RWPE1 (cell line): ENCODE data around the gene GRIK4.

Source experiments
- CTCF ChIA-PET: fragments of 350-600 bp; sonication (Branson Sonifier 250); formaldehyde crosslinking; extraction: SDS; loops from one replicate; lab custom pipeline; 2021; lab: Yijun Ruan, JAX
- POLR2A ChIA-PET: fragments of 400-600 bp; formaldehyde crosslinking; extraction: SDS; loops from one replicate; lab custom pipeline; 2020; ENCODE audit warnings: antibody characterized with exemption; ENCODE audit not compliant: low non-redundant PET; lab: Yijun Ruan, JAX
- DNase-seq: peaks from one replicate; pipeline ENCODE4 v3.0.0; 2012; ENCODE audit warnings: low spot score
- H3K27ac ChIP-seq: fragments of 450-650 bp; 2 replicates; pipeline ENCODE4 v1.5.1; 2017
- TF ChIP-seq, protein P1 (sequence below): fragments of 450-650 bp; conservative IDR thresholded peaks from 2 replicates; pipeline ENCODE4 v1.5.1; 2017; ENCODE audit warnings: low read depth, mild to moderate bottlenecking

Gene GRIK4

DNA sequence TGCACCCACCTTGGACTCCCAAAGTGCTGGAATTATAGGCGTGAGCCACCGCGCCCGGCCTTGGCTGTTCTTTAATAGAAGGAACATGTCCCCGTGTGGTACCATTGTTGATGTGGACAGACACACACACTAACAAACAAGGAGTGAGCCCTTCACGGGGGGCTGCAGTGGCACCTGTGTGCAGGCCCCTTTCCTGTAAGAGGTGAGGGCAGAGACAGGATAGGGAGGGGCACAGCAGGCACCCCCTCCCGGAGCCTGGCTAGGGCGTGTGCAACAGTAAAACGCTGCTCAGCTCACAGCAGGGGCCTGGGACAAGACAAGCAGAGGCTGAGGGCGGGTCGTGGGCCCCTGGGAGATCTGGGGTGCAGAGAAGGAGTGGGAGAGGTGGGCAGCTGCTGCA, 37.8 kb downstream of the GRIK4 start:
- TF ChIP-seq, protein P1, sequence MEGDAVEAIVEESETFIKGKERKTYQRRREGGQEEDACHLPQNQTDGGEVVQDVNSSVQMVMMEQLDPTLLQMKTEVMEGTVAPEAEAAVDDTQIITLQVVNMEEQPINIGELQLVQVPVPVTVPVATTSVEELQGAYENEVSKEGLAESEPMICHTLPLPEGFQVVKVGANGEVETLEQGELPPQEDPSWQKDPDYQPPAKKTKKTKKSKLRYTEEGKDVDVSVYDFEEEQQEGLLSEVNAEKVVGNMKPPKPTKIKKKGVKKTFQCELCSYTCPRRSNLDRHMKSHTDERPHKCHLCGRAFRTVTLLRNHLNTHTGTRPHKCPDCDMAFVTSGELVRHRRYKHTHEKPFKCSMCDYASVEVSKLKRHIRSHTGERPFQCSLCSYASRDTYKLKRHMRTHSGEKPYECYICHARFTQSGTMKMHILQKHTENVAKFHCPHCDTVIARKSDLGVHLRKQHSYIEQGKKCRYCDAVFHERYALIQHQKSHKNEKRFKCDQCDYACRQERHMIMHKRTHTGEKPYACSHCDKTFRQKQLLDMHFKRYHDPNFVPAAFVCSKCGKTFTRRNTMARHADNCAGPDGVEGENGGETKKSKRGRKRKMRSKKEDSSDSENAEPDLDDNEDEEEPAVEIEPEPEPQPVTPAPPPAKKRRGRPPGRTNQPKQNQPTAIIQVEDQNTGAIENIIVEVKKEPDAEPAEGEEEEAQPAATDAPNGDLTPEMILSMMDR: no peak
- ChIA-PET POLR2A (no interaction called here), CTCF (interaction anchor here (0.6 to 0.7 kb wide), 2 partner anchors 37 to 262 kb away, joined by 3 read pairs; no protein-coding TSS in a partner anchor)
- no peak for DNase-seq
- H3K27ac ChIP-seq: no peak overlapping the region

DNA sequence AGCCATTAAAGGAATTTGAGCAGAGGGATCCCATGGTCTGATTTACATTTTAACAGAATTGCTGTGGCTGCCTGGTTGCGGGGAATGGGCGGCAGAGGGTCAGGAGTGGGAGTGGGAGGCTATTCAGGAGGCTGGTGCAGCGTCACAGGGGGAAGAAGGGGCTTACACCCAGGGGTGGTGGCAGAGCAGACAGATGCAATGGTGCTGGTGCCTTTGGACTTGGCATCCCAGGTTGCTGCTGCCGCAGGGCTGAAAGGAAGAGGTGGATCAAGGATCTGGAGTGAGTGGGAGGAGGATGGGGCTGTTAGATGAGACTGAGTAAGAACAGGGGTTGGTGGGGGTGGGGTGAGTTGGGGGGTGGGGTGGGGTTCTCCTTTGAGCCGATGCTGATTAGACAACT, 38.5 kb downstream of the GRIK4 start:
- TF ChIP-seq, protein P1: no peak
- no peak for DNase-seq
- ChIA-PET CTCF (no interaction called here), POLR2A (no interaction called here)
- H3K27ac ChIP-seq: no peak overlapping the region

DNA sequence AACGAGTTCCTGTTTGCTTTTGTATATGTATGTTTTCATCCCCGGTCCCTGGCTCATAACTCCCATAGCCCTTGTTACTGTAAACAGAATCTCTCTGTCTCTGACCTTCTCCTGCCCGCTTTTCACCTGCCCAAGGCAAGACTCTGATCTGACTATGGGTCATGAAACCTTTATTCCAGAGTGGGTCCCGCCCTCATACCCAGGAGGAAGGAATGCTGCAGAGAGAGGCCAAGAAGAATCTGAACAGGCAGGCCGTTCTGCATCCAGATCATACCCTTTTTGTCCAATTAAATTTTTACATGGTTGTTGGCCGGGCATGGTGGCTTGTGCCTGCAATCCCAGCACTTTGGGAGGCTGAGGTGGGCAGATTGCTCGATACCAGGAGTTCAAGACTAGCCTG, 39.6 kb downstream of the GRIK4 start:
- POLR2A ChIA-PET: no interaction called here
- TF ChIP-seq, protein P1: no peak
- no peak for DNase-seq
- H3K27ac ChIP-seq: no peak overlapping the region
- CTCF ChIA-PET: interaction anchor here (0.6 kb wide), 1 partner anchor 286 kb away, joined by 4 read pairs; no protein-coding TSS in a partner anchor

DNA sequence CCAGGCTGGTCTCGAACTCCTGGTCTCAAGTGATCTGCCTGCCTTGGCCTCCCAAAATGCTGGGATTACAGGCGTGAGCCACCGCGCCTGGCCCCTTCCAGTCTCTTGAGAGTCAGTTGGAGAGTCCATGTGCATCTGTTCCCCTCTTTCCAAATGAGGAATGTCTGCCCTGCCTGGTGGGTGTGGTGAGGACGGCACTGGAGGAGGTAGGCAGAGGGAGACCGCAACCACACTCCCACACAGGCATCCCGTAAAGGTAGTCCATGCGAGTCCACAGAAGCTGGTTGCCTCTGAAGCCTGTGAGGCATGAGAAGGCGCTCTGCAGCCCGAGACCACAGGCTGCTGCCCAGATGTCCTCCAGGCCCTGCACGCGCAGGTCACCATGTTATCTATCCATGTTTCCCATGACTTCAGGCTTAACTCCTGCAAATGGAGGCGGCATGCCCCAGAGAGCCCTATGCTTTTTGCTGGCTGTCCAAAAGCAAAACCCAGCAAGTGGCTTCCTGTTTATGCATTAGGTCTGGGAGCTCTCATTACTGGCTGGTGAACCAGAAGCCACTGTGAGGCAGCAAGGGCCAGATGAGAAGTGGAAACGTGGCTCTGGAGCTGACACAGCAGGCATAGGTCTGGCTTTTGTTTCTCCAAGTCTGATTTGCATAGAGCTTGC, 43.4 kb downstream of the GRIK4 start:
- ChIA-PET POLR2A (no interaction called here), CTCF (interaction anchor here (0.6 kb wide), 1 partner anchor 62 kb away, joined by 5 read pairs; no protein-coding TSS in a partner anchor)
- H3K27ac ChIP-seq: no peak overlapping the region
- TF ChIP-seq, protein P1: no peak
- DNase-seq: no peak

DNA sequence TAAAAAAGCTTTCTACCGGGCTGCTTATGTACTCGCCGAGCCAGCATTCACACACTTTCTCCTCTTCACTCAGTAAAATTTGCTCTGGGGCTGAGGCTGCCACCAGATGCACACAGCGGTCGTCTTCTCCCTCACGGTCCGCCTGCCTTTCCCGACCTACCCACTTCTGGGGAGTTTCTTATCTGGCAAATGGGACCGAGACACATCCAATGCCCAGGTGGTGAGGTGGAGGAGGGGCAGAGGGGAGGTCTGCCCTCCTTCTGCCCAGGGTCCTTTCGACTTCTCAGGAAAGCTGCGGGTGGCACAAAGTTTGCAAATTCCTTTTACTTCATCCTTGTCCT, 43.9 kb downstream of the GRIK4 start:
- no peak overlapping the region for H3K27ac ChIP-seq
- no peak for DNase-seq
- TF ChIP-seq, protein P1: no peak
- ChIA-PET POLR2A (no interaction called here), CTCF (no interaction called here)

DNA sequence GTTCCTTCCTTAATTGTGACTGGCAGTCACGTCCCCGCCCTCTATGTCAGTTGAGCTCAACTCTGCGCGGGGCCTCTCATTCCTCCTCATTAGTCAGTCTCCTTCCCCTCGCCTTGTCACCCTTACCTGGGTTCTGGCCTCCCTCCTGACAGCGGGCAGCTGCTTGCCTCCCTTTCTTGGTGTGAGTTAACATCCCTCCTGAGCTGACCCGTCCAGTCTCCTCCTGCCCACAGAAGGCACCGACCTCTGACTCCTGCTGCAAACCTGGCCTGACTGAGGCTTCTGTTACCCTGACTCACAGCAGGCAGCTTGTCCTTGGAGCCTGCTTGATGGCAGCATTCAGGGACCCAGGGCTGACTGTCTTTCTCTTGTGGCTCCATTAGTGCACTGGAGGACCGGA, 45.2 kb downstream of the GRIK4 start:
- CTCF ChIA-PET: interaction anchor here (1.0 kb wide), 1 partner anchor 8 kb away, joined by 3 read pairs; no protein-coding TSS in a partner anchor
- POLR2A ChIA-PET: no interaction called here
- H3K27ac ChIP-seq: no peak overlapping the region
- DNase-seq: no peak
- TF ChIP-seq, protein P1: no peak
